ENCODE data around the gene RASA2.
A peak's percentile ranks its signal among the peaks of the same experiment; 100 is the strongest.

RASA2 gene, protein sequence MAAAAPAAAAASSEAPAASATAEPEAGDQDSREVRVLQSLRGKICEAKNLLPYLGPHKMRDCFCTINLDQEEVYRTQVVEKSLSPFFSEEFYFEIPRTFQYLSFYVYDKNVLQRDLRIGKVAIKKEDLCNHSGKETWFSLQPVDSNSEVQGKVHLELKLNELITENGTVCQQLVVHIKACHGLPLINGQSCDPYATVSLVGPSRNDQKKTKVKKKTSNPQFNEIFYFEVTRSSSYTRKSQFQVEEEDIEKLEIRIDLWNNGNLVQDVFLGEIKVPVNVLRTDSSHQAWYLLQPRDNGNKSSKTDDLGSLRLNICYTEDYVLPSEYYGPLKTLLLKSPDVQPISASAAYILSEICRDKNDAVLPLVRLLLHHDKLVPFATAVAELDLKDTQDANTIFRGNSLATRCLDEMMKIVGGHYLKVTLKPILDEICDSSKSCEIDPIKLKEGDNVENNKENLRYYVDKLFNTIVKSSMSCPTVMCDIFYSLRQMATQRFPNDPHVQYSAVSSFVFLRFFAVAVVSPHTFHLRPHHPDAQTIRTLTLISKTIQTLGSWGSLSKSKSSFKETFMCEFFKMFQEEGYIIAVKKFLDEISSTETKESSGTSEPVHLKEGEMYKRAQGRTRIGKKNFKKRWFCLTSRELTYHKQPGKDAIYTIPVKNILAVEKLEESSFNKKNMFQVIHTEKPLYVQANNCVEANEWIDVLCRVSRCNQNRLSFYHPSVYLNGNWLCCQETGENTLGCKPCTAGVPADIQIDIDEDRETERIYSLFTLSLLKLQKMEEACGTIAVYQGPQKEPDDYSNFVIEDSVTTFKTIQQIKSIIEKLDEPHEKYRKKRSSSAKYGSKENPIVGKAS

DNA sequence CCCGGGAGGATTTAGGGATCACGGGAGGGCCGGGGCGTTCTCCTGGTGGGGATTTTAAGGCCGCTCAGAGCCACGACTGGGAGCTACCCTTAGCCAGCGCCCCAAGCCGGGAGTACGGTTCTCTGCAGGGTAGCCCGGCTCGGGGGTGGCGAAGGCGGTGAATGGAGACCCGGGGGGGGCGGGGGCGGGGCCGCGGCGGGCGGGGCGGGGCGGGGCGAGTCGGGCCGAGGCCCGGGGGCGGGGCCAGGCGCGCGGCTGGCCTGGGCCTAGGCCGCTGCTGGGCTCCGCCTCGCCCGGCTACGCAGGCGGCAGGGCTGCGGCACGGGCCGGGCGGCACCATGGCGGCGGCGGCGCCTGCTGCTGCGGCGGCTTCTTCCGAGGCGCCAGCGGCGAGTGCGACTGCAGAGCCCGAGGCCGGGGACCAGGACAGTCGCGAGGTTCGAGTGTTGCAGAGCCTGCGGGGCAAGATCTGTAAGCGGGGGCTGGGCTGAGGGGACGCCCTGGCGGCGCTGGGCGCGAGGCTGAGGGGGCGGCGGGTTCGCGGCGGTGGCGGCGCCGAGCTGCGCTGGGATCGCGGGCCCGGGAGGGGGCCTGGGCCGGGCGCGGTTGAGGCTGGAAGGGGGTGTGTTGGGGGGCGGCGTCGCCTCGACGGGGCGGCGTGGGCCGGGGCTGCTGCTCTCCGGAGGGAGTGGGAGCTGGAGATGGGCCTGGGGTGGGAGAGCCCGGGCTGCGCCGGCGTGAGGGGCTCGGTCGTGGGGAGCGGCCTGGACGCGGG, at the start of gene RASA2:
TSS of gene RASA2 (plus strand) at position 282 of the 775 bp plus-strand sequence. CDS start at position 339, 57 bp downstream.
- peak; percentile 82 for DNase-seq

DNA sequence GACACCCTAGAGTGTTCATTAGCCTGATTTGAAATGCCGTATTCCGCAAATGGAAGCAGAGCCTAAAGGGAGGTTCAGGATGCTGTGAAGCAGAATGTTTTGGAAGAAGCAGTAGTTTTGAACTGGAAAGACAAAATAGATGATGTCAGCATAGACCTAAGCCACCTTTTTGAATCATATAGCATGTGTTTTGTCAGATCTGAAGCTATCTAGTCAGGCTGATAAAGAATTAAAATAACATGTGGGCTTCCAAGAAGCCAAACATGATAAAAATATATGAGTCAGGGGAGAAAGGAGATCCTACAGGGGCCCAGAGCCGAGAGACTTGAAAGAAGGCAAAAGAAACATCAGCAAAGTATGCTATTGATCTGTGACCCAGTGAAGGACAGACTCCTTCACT, 47.2 kb upstream of the RASA2 start:
- DNase-seq, result no peak

DNA sequence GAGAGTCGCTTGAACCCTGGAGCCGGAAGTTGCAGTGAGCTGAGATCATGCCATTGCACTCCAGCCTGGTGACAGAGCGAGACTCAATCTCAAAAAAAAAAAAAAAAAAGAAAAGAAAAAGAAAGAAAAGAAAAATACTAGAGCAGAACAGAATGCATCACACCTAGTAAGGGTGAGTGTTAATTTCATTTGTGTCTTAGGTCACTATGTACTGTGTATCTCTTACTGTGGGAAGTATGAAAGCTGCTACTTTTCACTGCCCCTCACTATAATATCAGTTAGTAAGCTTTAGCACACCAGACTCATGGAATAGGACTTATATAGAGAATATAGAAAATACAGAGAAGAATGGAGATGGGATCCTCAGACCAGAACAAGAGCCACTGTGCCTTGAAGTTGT, 45.9 kb upstream of the RASA2 start:
- no peak for DNase-seq

DNA sequence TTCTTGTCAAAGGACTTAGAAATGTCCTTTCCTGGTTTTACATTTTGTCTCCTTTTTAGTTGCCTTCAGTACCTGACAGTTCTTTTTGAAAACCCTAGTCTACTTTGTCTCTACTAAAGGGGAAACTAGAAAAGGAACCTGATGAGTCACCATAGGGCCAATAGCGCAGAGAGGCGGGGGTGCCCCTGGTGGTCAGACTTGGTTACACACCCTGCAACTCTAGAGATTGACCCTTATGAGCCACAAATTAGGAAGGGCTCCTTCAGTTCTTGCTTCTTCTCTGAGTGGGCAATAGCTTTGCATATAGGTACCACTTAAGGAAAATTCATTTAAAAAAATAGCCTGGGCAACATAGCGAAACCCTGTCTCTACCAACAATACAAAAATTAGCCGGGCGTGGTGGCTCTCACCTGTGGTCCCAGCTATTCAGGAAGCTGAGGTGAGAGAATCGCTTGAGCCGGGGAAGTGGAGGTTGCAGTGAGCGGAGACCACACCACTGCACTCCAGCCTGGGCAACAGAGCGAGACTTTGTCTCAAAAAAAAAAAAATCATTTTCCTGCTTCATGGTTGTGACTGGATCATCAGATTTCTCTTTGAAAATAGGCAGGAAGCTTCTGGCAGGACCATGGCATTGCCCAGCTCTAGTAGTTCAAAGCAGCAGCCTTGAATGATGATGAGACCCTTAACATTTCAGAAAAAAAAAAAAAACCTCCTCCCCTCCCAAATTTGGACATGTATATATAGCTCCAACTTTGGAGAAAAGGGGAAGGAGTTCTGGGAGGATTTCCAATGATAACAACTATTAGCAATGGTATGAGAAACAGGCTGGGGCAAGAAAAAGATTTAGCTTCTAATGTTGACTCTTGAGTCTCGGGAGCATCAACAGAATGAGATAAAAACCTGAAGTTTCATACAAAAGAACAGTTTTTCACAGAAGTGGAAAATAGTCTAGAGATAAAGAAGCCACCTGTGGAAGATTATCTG, 45.2 kb upstream of the RASA2 start:
- peak; percentile 18 for DNase-seq

DNA sequence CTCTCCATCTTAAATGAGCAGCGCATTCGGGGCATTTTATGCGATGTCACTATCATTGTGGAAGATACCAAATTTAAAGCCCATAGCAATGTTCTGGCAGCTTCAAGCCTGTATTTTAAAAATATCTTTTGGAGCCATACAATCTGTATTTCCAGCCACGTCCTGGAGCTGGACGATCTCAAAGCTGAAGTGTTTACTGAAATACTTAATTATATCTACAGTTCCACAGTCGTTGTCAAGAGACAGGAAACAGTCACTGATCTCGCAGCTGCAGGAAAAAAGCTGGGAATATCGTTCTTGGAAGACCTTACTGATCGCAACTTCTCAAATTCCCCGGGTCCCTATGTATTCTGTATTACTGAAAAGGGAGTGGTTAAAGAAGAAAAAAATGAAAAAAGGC, 44.4 kb upstream of the RASA2 start:
- no peak for DNase-seq

DNA sequence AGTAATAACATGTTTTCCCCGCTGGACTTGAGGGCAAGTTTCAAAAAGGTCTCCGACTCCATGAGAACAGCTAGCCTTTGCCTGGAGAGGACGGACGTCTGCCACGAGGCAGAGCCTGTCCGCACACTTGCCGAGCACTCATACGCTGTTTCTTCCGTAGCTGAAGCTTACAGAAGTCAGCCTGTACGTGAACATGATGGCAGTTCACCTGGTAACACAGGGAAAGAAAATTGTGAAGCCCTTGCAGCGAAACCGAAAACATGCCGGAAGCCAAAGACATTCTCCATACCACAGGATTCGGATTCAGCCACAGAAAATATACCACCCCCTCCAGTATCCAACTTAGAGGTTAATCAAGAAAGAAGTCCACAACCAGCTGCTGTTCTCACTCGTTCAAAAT, 43.9 kb upstream of the RASA2 start:
- DNase-seq, result no peak

DNA sequence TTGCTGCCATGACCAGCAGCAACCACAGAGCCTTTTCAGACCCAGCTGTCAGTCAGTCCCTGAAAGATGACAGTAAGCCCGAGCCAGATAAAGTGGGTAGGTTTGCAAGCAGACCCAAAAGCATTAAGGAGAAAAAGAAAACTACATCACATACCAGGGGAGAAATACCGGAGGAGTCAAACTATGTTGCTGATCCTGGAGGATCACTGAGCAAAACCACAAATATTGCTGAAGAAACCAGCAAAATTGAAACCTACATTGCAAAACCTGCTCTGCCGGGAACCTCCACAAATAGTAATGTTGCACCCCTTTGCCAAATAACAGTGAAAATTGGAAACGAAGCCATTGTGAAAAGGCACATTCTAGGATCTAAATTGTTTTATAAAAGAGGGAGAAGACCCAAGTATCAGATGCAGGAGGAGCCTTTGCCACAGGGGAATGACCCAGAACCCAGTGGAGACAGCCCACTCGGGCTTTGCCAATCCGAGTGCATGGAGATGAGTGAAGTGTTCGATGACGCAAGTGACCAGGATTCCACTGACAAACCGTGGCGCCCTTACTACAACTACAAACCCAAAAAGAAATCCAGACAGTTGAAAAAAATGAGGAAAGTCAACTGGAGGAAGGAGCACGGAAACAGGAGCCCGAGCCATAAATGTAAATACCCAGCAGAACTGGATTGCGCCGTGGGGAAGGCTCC, 42.1 kb upstream of the RASA2 start:
- DNase-seq, result no peak

DNA sequence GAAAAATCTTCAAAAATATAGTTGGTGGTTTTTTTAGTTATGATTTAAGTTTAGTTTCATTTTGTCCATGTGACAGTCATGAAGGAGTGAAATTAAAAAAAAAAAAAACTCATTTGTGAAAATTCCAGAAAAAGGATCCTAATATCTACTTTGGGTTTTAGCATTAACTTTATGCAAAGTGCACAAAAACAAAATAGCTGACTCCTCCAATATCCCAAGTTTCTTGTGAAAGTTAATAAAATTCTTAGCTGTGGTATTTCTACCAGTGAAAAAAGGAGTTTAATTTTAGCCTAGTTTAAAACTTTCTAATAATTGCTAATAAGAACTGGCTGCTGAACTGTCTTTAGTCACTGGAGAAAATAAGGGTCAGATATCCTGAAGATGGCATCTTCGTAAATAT, 40.8 kb upstream of the RASA2 start:
- DNase-seq, result no peak

DNA sequence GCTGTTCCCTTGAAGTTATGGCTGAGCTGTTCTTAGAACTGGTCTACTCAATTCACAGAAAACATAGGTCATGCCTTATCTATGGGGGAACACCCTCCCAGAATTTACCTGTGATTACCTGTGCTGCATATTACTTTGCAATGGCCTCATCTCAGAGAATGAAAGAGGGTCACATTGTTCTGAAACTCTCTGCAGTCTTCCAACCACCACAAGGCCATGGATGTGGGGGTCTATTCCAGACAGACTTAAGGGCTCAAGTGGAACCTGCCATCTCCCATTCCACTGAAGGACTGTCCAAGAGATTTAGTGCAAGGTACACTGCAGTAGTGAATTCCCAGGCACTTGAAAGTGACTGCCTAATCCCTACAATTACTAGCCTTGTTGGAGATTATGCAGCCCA, 40.1 kb upstream of the RASA2 start:
- DNase-seq, result no peak

DNA sequence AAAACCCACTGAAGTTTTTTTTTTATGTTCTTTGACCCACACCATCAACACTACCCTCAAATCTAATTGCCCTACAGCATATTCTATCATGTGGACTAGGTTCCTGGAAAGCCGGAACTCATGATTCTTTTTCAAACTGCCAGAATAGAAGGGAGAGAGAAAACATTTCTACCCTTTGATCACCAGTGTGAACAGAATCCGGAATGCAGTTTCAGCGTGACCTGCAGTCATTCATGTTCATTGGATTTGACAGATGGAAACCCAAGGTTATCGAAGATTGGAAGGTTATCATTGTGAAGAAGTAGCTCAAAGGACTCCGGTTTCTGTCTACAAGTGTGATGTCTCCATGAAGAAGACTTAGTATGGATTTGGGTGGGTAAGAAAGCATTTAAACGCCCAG, 39.4 kb upstream of the RASA2 start:
- DNase-seq, result no peak

DNA sequence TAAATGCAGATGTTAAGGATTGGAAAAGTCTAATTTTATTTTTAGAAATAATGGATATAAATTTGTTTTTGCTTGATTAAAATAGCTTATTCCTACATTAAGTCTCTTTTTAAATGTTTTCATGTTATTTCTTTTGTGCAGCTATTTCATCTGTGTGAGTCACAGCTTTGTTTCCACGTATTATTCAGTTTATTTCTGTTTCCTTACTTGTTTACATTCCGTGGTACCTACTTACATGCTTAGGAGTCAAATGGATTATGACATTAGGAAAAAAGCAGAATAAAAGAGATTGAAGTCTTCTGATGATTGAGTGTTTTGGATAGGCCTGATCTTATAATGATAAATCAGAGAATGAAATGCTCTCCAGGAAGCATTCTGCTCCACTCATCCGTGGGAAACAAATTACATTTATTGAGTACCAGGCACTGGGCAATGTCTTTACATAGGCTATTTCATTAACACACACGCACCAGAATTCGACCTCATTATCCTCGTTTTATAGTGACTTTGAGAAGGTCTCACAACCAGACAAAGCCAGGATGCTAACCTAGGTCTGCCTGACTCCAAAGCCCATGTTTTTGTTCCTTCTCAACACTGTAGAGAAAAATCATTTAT, 38.1 kb upstream of the RASA2 start:
- no peak for DNase-seq

DNA sequence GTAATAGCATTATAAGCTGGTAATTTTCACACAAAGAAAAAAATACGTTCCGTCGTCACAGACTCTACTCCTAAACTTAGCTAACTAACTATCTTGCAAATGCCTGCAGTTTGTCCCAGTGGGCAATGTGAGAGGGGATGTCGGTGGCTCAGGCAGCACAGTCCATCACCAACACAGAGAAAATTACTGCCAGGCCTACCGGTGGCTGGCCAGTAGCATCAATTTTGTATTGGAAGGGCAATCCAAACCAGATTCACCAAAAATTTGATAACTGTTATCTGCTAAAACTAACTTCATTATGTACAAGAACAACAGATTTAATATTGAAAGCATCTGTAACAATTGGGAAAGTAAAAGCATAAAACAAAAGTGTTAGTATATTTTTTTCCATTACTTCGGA, 37.4 kb upstream of the RASA2 start:
- no peak for DNase-seq

DNA sequence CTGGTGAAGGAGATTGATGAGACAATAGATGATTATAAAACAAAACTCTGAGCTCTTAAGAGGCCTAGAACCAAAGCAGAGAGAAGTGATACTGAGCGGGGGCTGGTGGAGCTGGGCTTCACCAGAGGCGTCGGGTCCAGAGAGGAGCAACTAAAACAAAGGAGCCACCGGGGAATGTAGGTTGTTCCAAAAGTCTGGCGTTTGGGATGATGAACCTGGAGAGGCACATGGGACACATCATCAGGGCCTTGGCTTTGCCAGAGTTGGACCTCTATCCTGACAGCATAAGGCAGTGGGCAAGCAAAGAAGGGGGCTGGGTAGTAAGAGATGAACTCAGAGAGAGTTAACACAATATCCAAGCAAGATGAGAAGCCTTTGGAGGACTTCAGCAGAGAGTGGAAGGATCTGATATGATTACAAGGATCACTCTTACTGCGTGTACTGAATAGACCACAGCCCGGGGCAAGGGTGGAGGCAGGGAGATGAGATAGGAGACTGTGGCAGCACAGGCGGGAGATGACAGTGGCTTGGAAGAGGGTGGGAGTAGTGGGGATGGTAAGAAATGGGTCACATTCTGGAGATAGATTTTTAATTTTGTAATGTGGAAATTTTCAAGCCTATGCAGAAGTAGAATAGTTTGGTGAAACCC, 36.0 kb upstream of the RASA2 start:
- DNase-seq, result no peak

DNA sequence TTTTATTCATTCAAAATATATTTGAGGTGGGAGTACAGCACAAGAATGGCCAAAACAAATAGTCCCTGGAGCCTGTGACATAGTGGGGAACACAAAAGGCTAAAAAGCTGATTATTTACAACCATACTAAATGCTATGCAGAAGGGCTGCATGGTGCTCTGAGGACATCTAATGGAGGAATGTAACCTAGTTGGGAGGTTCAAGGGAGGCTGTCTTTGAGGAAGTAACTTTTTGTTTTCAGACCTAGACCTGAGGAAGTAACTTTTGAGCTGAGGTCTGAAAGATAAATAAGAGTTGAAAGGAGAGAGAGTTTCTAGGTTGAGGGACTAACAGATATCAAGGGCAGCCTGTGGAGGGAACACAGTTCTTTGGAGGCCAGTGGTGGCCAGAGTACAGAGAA, 34.8 kb upstream of the RASA2 start:
- no peak for DNase-seq

DNA sequence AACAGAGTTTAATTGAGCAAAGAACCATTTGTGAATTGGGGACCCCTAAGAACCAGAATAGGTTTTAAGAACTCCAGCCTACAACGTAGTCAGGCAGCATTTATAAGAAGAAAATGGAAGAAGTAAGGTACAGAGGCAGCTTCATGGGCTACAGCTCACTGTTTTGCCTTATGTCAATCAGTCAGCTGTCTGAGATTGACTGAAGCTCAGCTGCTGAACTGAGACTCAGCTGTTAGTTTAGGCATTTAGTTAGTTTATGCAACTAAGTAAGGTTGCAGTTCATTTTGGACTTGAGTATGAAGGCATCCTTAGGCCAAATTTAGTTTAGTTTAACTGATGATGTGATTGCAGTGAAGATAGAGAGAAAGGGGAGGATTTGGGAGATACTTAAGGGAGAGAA, 34.1 kb upstream of the RASA2 start:
- no peak for DNase-seq

DNA sequence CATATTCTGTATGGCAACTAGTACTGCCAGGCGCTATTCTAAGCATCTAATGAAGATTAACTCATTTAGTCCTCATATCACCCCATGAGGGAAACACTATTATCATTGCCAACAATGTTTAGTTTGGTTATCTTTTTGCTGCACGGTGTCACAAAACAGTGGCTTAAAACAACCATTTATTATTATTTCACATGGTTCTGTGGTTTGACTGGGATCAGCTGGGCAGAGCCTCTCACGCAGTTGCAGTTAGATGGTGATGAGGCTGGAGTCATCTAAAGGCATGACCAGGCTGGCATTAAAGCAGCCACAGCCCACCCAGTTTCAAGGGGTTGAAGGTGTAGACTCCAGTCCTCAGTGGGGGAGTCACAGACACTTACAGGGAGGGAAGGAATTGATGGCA, 32.8 kb upstream of the RASA2 start:
- no peak for DNase-seq

DNA sequence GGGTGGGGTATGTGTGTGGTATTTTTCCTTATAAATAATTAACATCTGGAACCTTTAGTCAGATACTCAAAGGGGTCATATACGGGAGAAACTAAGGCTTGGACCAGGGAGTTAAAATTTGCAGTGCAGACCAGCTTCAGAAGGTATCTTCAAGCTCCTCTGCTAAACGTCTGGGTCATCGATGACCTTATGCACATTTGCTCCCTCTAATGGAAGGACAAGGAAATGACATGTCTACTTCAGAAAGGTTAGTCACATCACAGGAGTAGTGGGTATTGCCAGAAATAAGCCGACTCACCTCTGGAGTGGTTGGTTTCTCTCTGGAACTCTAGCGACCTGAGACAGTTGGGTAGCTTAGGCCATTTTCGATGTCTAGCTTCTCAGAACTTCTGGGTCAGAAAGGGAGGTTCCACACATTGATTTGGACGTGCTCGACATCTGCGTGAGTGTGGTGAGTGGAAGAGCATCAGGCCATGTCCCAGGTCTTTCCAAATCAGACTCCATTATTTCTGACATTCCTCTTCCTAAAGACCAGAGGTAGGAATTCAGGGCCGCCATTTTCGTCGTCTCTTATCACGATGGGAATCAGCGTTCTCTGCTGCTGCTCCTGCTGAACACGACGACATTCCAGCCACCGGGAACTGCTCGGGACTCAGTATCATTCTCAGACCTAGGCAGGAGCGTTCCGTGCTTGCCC, 31.8 kb upstream of the RASA2 start:
- DNase-seq, result peak; percentile 65

DNA sequence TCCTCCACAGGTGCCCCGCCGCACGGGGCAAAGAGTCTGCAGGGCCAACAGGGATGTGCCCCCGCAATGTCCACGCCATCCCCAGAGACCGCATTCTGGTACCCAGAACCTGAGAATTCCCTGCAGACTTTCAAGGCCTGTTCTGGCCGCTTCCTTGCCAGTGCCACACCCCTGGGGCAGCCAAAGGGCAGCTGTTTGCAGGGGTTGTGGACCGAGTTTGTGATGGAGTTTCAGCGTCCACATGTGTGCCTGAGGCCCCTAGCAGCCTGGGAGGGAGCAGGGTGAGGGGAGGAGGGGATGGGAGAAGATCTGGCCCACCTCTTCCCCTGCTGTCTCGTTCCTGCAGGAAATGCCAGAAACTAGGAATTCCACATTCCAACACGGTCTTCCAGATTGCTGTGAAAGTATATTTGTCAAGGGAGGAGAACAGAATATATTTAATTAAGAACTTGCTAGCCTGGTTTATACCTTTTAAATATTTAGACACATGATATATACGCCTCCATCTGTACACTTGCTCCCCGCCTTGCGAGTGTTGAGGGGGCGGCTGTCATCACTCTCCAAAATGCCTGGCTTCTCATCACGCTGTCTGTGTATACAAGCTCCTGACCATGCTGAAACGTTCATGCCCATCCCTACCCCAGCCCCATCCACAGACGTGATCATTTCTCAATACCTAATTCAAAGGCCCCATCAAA, 31.1 kb upstream of the RASA2 start:
- no peak for DNase-seq

DNA sequence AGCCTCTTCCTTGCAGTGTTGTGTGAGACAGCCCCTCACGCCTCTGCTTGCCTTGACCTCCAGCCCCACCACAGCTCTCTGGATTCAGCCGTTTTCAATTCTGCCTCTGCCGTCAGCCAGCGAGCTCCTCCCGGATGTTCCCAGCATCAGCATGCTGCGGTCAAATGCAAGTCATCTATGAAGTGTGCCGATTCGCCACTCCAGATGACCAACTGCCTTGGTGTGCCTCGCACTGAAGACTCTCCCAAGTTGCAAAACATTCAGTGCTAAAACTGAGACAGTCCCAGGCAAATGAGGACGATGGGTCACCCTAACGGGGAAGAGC, 30.6 kb upstream of the RASA2 start:
- DNase-seq, result no peak

All from NCI-H1694 (cell line).